ENCODE results near the gene HAND1. TPM values are rescaled to one million over a fixed set of nuclear protein-coding genes. Genes with fewer than 3 reads are reported as not detected.

Gene HAND1
- total and polyA plus RNA-seq, 2 donors (not counting 1 experiment from before 2014, with no cell fraction given) = not detected

DNA sequence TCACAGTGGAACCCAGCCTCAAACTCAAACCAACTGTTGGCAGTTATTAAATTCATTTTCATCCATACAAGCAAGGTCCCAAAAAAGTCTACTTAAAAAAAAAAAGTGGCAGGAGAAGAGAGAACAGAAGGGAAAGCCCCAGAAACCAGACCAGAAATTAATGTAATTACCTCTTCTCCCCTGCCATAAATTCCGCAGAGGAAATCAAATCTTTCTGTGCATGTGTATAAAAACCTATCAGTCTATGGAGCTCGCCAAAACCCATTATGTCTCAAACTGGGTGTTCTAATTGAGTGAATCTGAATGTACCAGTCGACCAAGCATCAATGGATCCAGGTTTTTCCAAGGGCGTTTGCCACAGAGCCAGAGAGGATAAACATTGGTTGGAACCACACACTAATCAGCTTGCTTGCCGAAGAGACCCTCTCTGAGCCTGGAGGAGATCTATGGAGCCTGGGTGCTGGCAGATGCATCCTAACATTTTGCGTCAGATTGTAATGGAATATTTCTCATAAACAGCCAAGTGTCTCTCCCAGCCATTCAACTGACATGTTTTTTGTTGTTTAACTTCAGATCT, 7.9 kb upstream of the HAND1 start:
- CTCF ChIA-PET = interaction anchor here (0.7 kb wide), 1 partner anchor 414 kb away, joined by 3 read pairs; no protein-coding TSS in a partner anchor
- POLR2A ChIA-PET = no interaction called here
- H3K27me3 Mint-ChIP-seq = peaks cover 83% of the 10 kb centered on the region
- H3K27me3 ChIP-seq (replicated peaks in 1 of 4; ENCODE audit: control extremely low read depth in 1 of 4, control insufficient read depth in 3 of 4, insufficient read depth in 4 of 4, low read length in 3 of 4) = peaks cover 0 to 80% (median 70%) of the 10 kb centered on the region in 4 experiments
- 6% methylated on average over 2 of the region's 6 CpGs for WGBS (ENCODE audit: insufficient coverage)
- H3K9ac ChIP-seq (ENCODE audit: low read length) = no peak overlapping the region
- H3K27ac ChIP-seq (ENCODE audit: low read length in 2 of 2) = no peak overlapping the region
- TF ChIP-seq EZH2 (IDR thresholded peaks at IDR 0.05; ENCODE audit: borderline replicate concordance, insufficient read depth, low read depth, low read length, poor library complexity, severe bottlenecking) = no peak
- no peak for TF ChIP-seq CTCF (IDR thresholded peaks at IDR 0.05)
- intact Hi-C loops (cut with micrococcal nuclease) = loop anchor here (2.0 kb wide), 1 partner anchor 13 kb away; no protein-coding TSS in a partner anchor
- ATAC-seq (ENCODE audit: low read depth) (no peak), DNase-seq (no peak)
- no peaks in the 10 kb centered on the region for H3K9me3 Mint-ChIP-seq (ENCODE audit: insufficient read depth)
- H3K4me3 ChIP-seq (ENCODE audit: control extremely low read depth in 1 of 5, extremely low read depth in 1 of 5, insufficient read depth in 1 of 5, low read depth in 2 of 5, low read length in 4 of 5) = no peak overlapping the region
- H2AFZ ChIP-seq (ENCODE audit: insufficient read depth, low read depth, low read length, poor library complexity, severe bottlenecking) = no peak overlapping the region
- no peak overlapping the region for H3K27ac Mint-ChIP-seq
- peaks cover 0 to 32% (median 9%) of the 10 kb centered on the region in 3 donors for H3K9me3 ChIP-seq (ENCODE audit: control extremely low read depth in 1 of 3, control insufficient read depth in 2 of 3, insufficient read depth in 1 of 3, low read length in 2 of 3)
- H3K4me3 Mint-ChIP-seq = no peak overlapping the region
- no peaks in the 10 kb centered on the region for H4K20me1 ChIP-seq (ENCODE audit: control insufficient read depth, insufficient read depth, low read length, poor library complexity, severe bottlenecking)
- H3K4me2 ChIP-seq (replicated peaks; ENCODE audit: low read depth, low read length, poor library complexity, severe bottlenecking) = no peak overlapping the region
- peaks cover 10 to 16% of the 10 kb centered on the region in 2 donors for H3K4me1 ChIP-seq (ENCODE audit: control insufficient read depth in 2 of 2, insufficient read depth in 2 of 2, low read length in 2 of 2)
- no peaks in the 10 kb centered on the region for H3K36me3 ChIP-seq (replicated peaks in 1 of 2; ENCODE audit: control extremely low read depth in 1 of 2, control insufficient read depth in 1 of 2, extremely low read depth in 1 of 2, insufficient read depth in 2 of 2, low read length in 1 of 2)
- peaks cover 13% of the 10 kb centered on the region for H3K4me1 Mint-ChIP-seq
- no peaks in the 10 kb centered on the region for H3K79me2 ChIP-seq (ENCODE audit: control insufficient read depth, insufficient read depth, low read length)

DNA sequence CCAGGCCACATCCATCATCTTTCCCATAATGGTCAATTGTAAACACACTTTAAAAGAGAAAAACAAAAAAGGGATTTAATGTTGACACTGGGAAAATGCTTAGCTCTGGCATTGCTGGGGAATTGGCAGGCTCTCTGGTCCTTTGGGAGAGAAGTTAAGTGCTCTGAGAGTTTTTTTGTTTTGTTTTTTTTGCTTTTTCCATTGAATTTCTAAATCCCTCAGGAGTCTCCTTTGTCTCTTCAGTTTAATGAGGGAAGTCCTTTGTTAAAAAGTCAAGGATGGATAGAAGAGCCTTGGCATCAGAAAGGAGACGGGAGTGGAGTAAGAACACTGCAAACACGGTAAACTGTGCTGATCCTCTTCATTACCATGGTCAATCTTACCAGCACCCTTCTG, 7.1 kb upstream of the HAND1 start:
- no peak overlapping the region for H3K4me2 ChIP-seq (replicated peaks; ENCODE audit: low read depth, low read length, poor library complexity, severe bottlenecking)
- no peak for ATAC-seq (ENCODE audit: low read depth)
- Mint-ChIP-seq H3K4me1 (peaks cover 21% of the 10 kb centered on the region), H3K27ac (no peak overlapping the region), H3K27me3 (peaks cover 86% of the 10 kb centered on the region), H3K4me3 (no peak overlapping the region), H3K9me3 (ENCODE audit: insufficient read depth) (no peaks in the 10 kb centered on the region)
- no peak for TF ChIP-seq EZH2 (IDR thresholded peaks at IDR 0.05; ENCODE audit: borderline replicate concordance, insufficient read depth, low read depth, low read length, poor library complexity, severe bottlenecking)
- no peak for TF ChIP-seq CTCF (IDR thresholded peaks at IDR 0.05)
- ChIA-PET CTCF (interaction anchor here (1.1 kb wide), 1 partner anchor 413 kb away, joined by 3 read pairs; no protein-coding TSS in a partner anchor), POLR2A (no interaction called here)
- H2AFZ ChIP-seq (ENCODE audit: insufficient read depth, low read depth, low read length, poor library complexity, severe bottlenecking) = no peak overlapping the region
- intact Hi-C loops (cut with micrococcal nuclease) = no loop called here
- H4K20me1 ChIP-seq (ENCODE audit: control insufficient read depth, insufficient read depth, low read length, poor library complexity, severe bottlenecking) = no peaks in the 10 kb centered on the region
- no peaks in the 10 kb centered on the region for H3K36me3 ChIP-seq (replicated peaks in 1 of 2; ENCODE audit: control extremely low read depth in 1 of 2, control insufficient read depth in 1 of 2, extremely low read depth in 1 of 2, insufficient read depth in 2 of 2, low read length in 1 of 2)
- peaks cover 0 to 83% (median 78%) of the 10 kb centered on the region in 4 experiments for H3K27me3 ChIP-seq (replicated peaks in 1 of 4; ENCODE audit: control extremely low read depth in 1 of 4, control insufficient read depth in 3 of 4, insufficient read depth in 4 of 4, low read length in 3 of 4)
- no peak overlapping the region for H3K9ac ChIP-seq (ENCODE audit: low read length)
- H3K79me2 ChIP-seq (ENCODE audit: control insufficient read depth, insufficient read depth, low read length) = no peaks in the 10 kb centered on the region
- H3K4me3 ChIP-seq (ENCODE audit: control extremely low read depth in 1 of 5, extremely low read depth in 1 of 5, insufficient read depth in 1 of 5, low read depth in 2 of 5, low read length in 4 of 5) = no peak overlapping the region
- no peak for DNase-seq
- H3K27ac ChIP-seq (ENCODE audit: low read length in 2 of 2) = no peak overlapping the region
- peaks cover 0 to 35% (median 9%) of the 10 kb centered on the region in 3 donors for H3K9me3 ChIP-seq (ENCODE audit: control extremely low read depth in 1 of 3, control insufficient read depth in 2 of 3, insufficient read depth in 1 of 3, low read length in 2 of 3)
- peaks cover 13 to 19% of the 10 kb centered on the region in 2 donors for H3K4me1 ChIP-seq (ENCODE audit: control insufficient read depth in 2 of 2, insufficient read depth in 2 of 2, low read length in 2 of 2)
- no CpG with 5 or more reads among the region's 2 CpGs for WGBS (ENCODE audit: insufficient coverage)
